Stomach (tissue), 9 donors: ENCODE data around the gene SPRED3. TPM values are rescaled to one million over a fixed set of nuclear protein-coding genes. Genes with fewer than 3 reads are reported as not detected.

Source experiments
- DNase-seq, 2 donors: peaks; one replicate each; pipeline versions ENCODE4 v3.0.0 to v3.0.0-alpha.2; 2013 to 2019
- H3K27ac ChIP-seq, 5 donors: fragments of 200-600 bp in 4 of 5; sonication (generic) in 4 of 5; one replicate each; pipeline ENCODE4 v1.5.1; 2013 to 2019; ENCODE audit warnings: mild to moderate bottlenecking in 1 of 5, moderate library complexity in 1 of 5
- H3K27me3 ChIP-seq, 3 donors: fragments of 200-600 bp; sonication (generic); one replicate each; pipeline ENCODE4 v1.5.1; 2017 to 2019; ENCODE audit warnings: mixed run types in 1 of 3
- H3K36me3 ChIP-seq, 4 donors: fragments of 200-600 bp; sonication (generic); 1 replicate in 3 of 4; 2 replicates in 1 of 4; pipeline ENCODE4 v1.5.1; 2016 to 2019
- H3K4me1 ChIP-seq, 4 donors: fragments of 200-600 bp; sonication (generic); one replicate each; pipeline ENCODE4 v1.5.1; 2016 to 2019
- H3K4me3 ChIP-seq, 4 donors: fragments of 200-600 bp; sonication (generic) in 3 of 4; one replicate each; pipeline ENCODE4 v1.5.1; 2016 to 2019; ENCODE audit warnings: mild to moderate bottlenecking in 1 of 4
- H3K9me3 ChIP-seq, 4 donors: fragments of 200-600 bp; sonication (generic); one replicate each; pipeline ENCODE4 v1.5.1; 2016 to 2019
- CTCF ChIP-seq, 7 experiments: fragments of 450-650 bp in 4 of 7; fragments of 200-600 bp in 3 of 7; sonication (generic) in 3 of 7; IDR thresholded peaks; one replicate each; pipeline ENCODE4 v1.5.1; 2016 to 2019; ENCODE audit warnings: antibody characterized with exemption in 7 of 7, control low read depth in 2 of 7, mild to moderate bottlenecking in 1 of 7
- EP300 ChIP-seq: sonication (generic); formaldehyde crosslinking; IDR thresholded peaks from one replicate; pipeline ENCODE4 v1.6.1; 2017; ENCODE audit warnings: antibody characterized with exemption
- POLR2A ChIP-seq, 4 donors: fragments of 450-650 bp; IDR thresholded peaks; one replicate each; pipeline ENCODE4 v1.6.1; 2016; ENCODE audit warnings: antibody characterized with exemption in 4 of 4, control low read depth in 2 of 4, mild to moderate bottlenecking in 1 of 4, moderate library complexity in 1 of 4
- POLR2AphosphoS5 ChIP-seq, 3 donors: sonication (generic); formaldehyde crosslinking; IDR thresholded peaks; one replicate each; pipeline ENCODE4 v1.6.1; 2016; ENCODE audit warnings: antibody characterized with exemption in 3 of 3
- WGBS, 5 donors: extraction: QIAGEN DNeasy Blood & Tissue Kit in 3 of 5; methylation state at CpG; one replicate each; pipeline versions ENCODE4 v1.1.5 to v1.1.7; 2013 to 2018; 5-methylcytosine and 5-hydroxymethylcytosine counted together
- intact Hi-C: fragments of 100-400 bp; cut with DNase I; formaldehyde crosslinking; loops from one replicate; pipeline ENCODE4 v1.15.1; 2023; ENCODE audit warnings: low total_unique reads
- polyA plus RNA-seq, 3 donors: library from polyadenylated mRNA; stranded (reverse); fragments of 200-250 nt; gene quantifications; one replicate each; pipeline ENCODE4 v1.2.3, GENCODE V29; 2013
- total RNA-seq, 5 donors: library from RNA; depleted of rRNA; stranded (reverse); fragments of >200 nt; gene quantifications; one replicate each; pipeline versions ENCODE4 v1.1.0 to v1.2.3, GENCODE V29; 2014 to 2016
- donor health status: healthy with polysubstance abuse.
- donor health status: Bipolar disorder and iron deficiency.
- donor health status: healthy.

The SPRED3 gene
- total and polyA plus RNA-seq, 8 donors = 0.12 to 3.6 (median 0.99) TPM; not detected in 4

- Histone ChIP-seq H3K27me3 (no peaks in the 10 kb centered on the region), H3K27ac (peak within 1 kb of the TSS; percentile 78 to 95 (median 91)), H3K4me3 (peak within 1 kb of the TSS; percentile 61 to 92 (median 84)), H3K4me1 (peaks cover 16 to 28% (median 22%) of the 10 kb centered on the region in 4 donors), H3K36me3 (peaks cover 18 to 34% (median 28%) of the 10 kb centered on the region in 4 donors), H3K9me3 (no peaks in the 10 kb centered on the region)
- intact Hi-C loops = no loop called here
- DNase-seq = peak; percentile 99 to 100
- 0% methylated on average over 32 to 65 of the region's 65 CpGs for WGBS, 5 donors
- peak; percentile 74 to 93 (median 91) for TF ChIP-seq POLR2AphosphoS5 (IDR thresholded peaks at IDR 0.05)
- TF ChIP-seq EP300 = no peak
- TF ChIP-seq CTCF (IDR thresholded peaks at IDR 0.05) = peak in 2 of 7 experiments; percentile 14 to 29
- peak in 2 of 4 donors; percentile 39 to 90 for TF ChIP-seq POLR2A (IDR thresholded peaks at IDR 0.05)
Observed at GRCh38 chr19:38374332-38375097, 14.0 kb upstream of the SPRED3 start, which contains the start of gene PSMD8. Gene PSMD8 (plus strand): TSS chr19:38374571. CDS start chr19:38374602, 31 bp downstream.

- WGBS, 5 donors = 0 to 1% (median 1%) methylated on average over 18 of the region's 18 CpGs
Observed at GRCh38 chr19:38375098-38375493, 13.4 kb upstream of the SPRED3 start.

DNA sequence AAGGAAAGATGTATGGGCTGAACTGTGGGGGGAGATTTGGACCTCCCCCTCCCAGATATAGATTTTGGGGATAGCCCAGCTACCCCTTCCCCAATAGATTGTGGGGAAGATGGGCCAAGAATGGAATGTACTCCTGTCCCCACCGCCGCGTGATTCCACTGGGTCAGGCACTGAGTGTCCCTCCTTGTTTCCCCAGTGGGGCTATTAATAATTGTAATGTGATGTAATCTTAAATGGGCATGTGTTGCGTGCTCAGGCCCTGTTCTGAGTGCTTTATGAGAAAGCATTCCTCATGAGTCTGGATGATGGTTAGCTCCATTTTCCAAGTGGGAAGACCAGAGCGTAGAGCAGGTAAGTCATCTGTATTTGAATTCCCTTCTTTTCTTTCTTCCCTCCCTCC lies 12.7 kb upstream of the SPRED3 start:
- TF ChIP-seq EP300 (no peak), POLR2AphosphoS5 (IDR thresholded peaks at IDR 0.05) (no peak)
- peaks cover 16 to 28% (median 22%) of the 10 kb centered on the region in 4 donors for H3K4me1 ChIP-seq
- no peak for DNase-seq
- intact Hi-C loops = no loop called here
- no peaks in the 10 kb centered on the region for H3K27me3 ChIP-seq
- 79 to 91% (median 82%) methylated on average over 5 of the region's 5 CpGs for WGBS, 5 donors
- no peaks in the 10 kb centered on the region for H3K9me3 ChIP-seq
- H3K27ac ChIP-seq = peak overlapping the region in 1 of 5 donors; percentile 95
- H3K36me3 ChIP-seq = peaks cover 29 to 47% (median 40%) of the 10 kb centered on the region in 4 donors
- peak overlapping the region; percentile 61 to 92 (median 84) for H3K4me3 ChIP-seq

More at GRCh38 chr19:38375098-38375493, 13.4 kb upstream of the SPRED3 start:
- peaks cover 22 to 40% (median 33%) of the 10 kb centered on the region in 4 donors for H3K36me3 ChIP-seq
- no peak for TF ChIP-seq CTCF (IDR thresholded peaks at IDR 0.05)
- TF ChIP-seq EP300 = no peak
- no peak for TF ChIP-seq POLR2AphosphoS5 (IDR thresholded peaks at IDR 0.05)
- no peak for TF ChIP-seq POLR2A (IDR thresholded peaks at IDR 0.05)
- no peak for DNase-seq
- intact Hi-C loops = no loop called here
- peak overlapping the region; percentile 61 to 92 (median 84) for H3K4me3 ChIP-seq
- H3K27me3 ChIP-seq = no peaks in the 10 kb centered on the region
- H3K27ac ChIP-seq = peak overlapping the region; percentile 78 to 95 (median 91)
- peaks cover 16 to 28% (median 22%) of the 10 kb centered on the region in 4 donors for H3K4me1 ChIP-seq
- no peaks in the 10 kb centered on the region for H3K9me3 ChIP-seq

DNA sequence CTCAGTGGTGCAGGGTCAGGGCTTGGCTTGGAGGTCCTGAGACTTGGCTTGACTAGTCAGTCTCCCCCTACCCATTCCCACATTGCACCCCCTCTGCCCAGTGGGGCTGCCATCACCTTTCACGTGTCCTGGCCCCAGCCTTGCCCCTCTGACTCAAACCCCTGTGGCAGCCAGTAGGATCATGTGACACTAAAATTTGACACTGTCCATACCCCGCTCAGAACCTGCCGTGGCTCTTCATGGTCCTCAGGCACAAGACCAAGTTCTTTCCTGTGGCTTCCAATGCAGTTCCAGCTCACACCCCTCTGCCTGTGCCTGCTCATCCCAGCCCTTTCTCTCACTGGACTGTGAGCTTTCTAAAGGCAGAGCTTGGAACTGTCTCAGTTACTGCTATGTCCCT lies 11.9 kb upstream of the SPRED3 start:
- TF ChIP-seq POLR2AphosphoS5 (IDR thresholded peaks at IDR 0.05) = no peak
- TF ChIP-seq CTCF (IDR thresholded peaks at IDR 0.05) = no peak
- TF ChIP-seq POLR2A (IDR thresholded peaks at IDR 0.05) = no peak
- no peak for TF ChIP-seq EP300
- 78 to 91% (median 84%) methylated on average over 3 of the region's 3 CpGs for WGBS, 5 donors
- H3K4me1 ChIP-seq = peaks cover 16 to 28% (median 22%) of the 10 kb centered on the region in 4 donors
- H3K27ac ChIP-seq = no peak overlapping the region
- H3K9me3 ChIP-seq = no peaks in the 10 kb centered on the region
- H3K4me3 ChIP-seq = peak overlapping the region in 2 of 4 donors; percentile 87 to 92
- peaks cover 37 to 55% (median 48%) of the 10 kb centered on the region in 4 donors for H3K36me3 ChIP-seq
- peaks cover 0 to 1% (median 0%) of the 10 kb centered on the region in 3 donors for H3K27me3 ChIP-seq
- intact Hi-C loops = no loop called here
- DNase-seq = no peak
